HepG2 (cell line): Measurements from ENCODE around the gene EMILIN1. TPM values are rescaled to one million over a fixed set of nuclear protein-coding genes. Genes with fewer than 3 reads are reported as not detected.

ENCODE experiments used
- AGO1 ChIP-seq: fragments of 200-400 bp; formaldehyde crosslinking; IDR thresholded peaks from 2 replicates; pipeline ENCODE4 v1.6.1; 2017; ENCODE audit warnings: mild to moderate bottlenecking, low read depth, low read length, moderate library complexity; ENCODE audit not compliant: poor library complexity, severe bottlenecking
- ARHGAP35 ChIP-seq: sonication (generic); formaldehyde crosslinking; IDR thresholded peaks from 2 replicates; pipeline ENCODE4 v1.9.0; 2022; ENCODE audit warnings: mild to moderate bottlenecking, inconsistent platforms, moderate library complexity, missing genetic modification reagents, borderline replicate concordance
- ARID2 ChIP-seq: sonication (generic); formaldehyde crosslinking; IDR thresholded peaks from 2 replicates; pipeline ENCODE4 v1.8.1; 2022; ENCODE audit warnings: mild to moderate bottlenecking, missing genetic modification reagents, borderline replicate concordance
- FOXO1 ChIP-seq: sonication (generic); formaldehyde crosslinking; IDR thresholded peaks from 2 replicates; pipeline ENCODE4 v1.4.0; 2020; ENCODE audit warnings: missing genetic modification reagents
- KAT2B ChIP-seq: fragments of 150-350 bp; IDR thresholded peaks from 2 replicates; pipeline ENCODE4 v1.6.1; 2014; ENCODE audit warnings: low read depth, low read length, borderline replicate concordance
- KLF12 ChIP-seq: sonication (generic); formaldehyde crosslinking; IDR thresholded peaks from 2 replicates; pipeline ENCODE4 v1.4.0; 2020; ENCODE audit warnings: missing genetic modification reagents, borderline replicate concordance
- PCBP2 ChIP-seq: fragments of 200-400 bp; formaldehyde crosslinking; optimal IDR thresholded peaks from 2 replicates; pipeline ENCODE3; 2018; ENCODE audit warnings: low read length, low read depth; ENCODE audit not compliant: poor library complexity, severe bottlenecking
- PHF8 ChIP-seq: sonication (generic); formaldehyde crosslinking; IDR thresholded peaks from 2 replicates; pipeline ENCODE4 v1.5.0; 2020; ENCODE audit warnings: missing genetic modification reagents
- RAD51 ChIP-seq: fragments of 450-650 bp; IDR thresholded peaks from 2 replicates; pipeline ENCODE4 v1.6.1; 2016; ENCODE audit warnings: borderline replicate concordance
- TOPORS ChIP-seq: sonication (generic); formaldehyde crosslinking; IDR thresholded peaks from 2 replicates; pipeline ENCODE4 v1.8.0; 2023; ENCODE audit warnings: mild to moderate bottlenecking, missing genetic modification reagents
- ZFP62 ChIP-seq: sonication (generic); formaldehyde crosslinking; IDR thresholded peaks from 2 replicates; pipeline ENCODE4 v1.4.0; 2020; ENCODE audit warnings: missing genetic modification reagents
- ZNF10 ChIP-seq: sonication (generic); formaldehyde crosslinking; IDR thresholded peaks from 2 replicates; pipeline ENCODE4 v1.4.0; 2020; ENCODE audit warnings: mild to moderate bottlenecking, low read depth, missing genetic modification reagents, borderline replicate concordance
- ZNF235 ChIP-seq: sonication (generic); formaldehyde crosslinking; IDR thresholded peaks from 2 replicates; pipeline ENCODE4 v1.8.1; 2023; ENCODE audit warnings: mild to moderate bottlenecking, missing genetic modification reagents, borderline replicate concordance
- ZNF260 ChIP-seq: sonication (generic); formaldehyde crosslinking; IDR thresholded peaks from 2 replicates; pipeline ENCODE4 v1.4.0; 2020; ENCODE audit warnings: missing genetic modification reagents, low read depth, mild to moderate bottlenecking, borderline replicate concordance
- ZNF382 ChIP-seq: sonication (generic); formaldehyde crosslinking; IDR thresholded peaks from 2 replicates; pipeline ENCODE4 v1.5.0; 2020; ENCODE audit warnings: missing genetic modification reagents, mild to moderate bottlenecking, borderline replicate concordance
- ZNF75D ChIP-seq: sonication (generic); formaldehyde crosslinking; IDR thresholded peaks from 2 replicates; pipeline ENCODE4 v1.8.1; 2023; ENCODE audit warnings: missing genetic modification reagents, mild to moderate bottlenecking, borderline replicate concordance
- ZSCAN25 ChIP-seq: sonication (generic); formaldehyde crosslinking; IDR thresholded peaks from 2 replicates; pipeline ENCODE4 v1.8.0; 2022; ENCODE audit warnings: mild to moderate bottlenecking, missing genetic modification reagents
- polyA plus RNA-seq, 8 experiments: library from polyadenylated mRNA; depleted of rRNA in 3 of 8; stranded (reverse) in 7 of 8; unstranded in 1 of 8; fragments of >200 nt; fragmentation: Illumina TruSeq in 4 of 8; extraction: Trizol in 4 of 8; gene quantifications; 2 replicates each; pipeline versions ENCODE4 v1.2.1 to v1.2.3, GENCODE V29; 2011 to 2016; ENCODE audit warnings: low read depth in 4 of 8, missing spikeins in 1 of 8, mixed read lengths in 1 of 8; ENCODE audit not compliant: insufficient read depth in 1 of 8
- total RNA-seq, 5 experiments: library from RNA; depleted of rRNA; stranded (reverse); fragments of >200 nt; fragmentation: Illumina TruSeq; extraction: Trizol; gene quantifications; 2 replicates each; pipeline ENCODE4 v1.2.3, GENCODE V29; 2016; ENCODE audit warnings: low read depth in 1 of 5
- TF ChIP-seq, protein P1 (sequence below): sonication (generic); formaldehyde crosslinking; IDR thresholded peaks from 2 replicates; pipeline ENCODE4 v1.4.0; 2020; ENCODE audit warnings: missing genetic modification reagents; ENCODE audit errors: not compliant biosample characterization
- TF ChIP-seq, protein P2 (sequence below): sonication (generic); formaldehyde crosslinking; IDR thresholded peaks from 2 replicates; pipeline ENCODE4 v1.4.0; 2020; ENCODE audit warnings: missing genetic modification reagents
- TF ChIP-seq, protein P3 (sequence below): sonication (generic); formaldehyde crosslinking; IDR thresholded peaks from 2 replicates; pipeline ENCODE4 v1.5.0; 2020; ENCODE audit warnings: mild to moderate bottlenecking, missing genetic modification reagents, moderate library complexity
- TF ChIP-seq, protein P4 (sequence below): sonication (generic); formaldehyde crosslinking; IDR thresholded peaks from 2 replicates; pipeline ENCODE4 v1.4.0; 2020; ENCODE audit warnings: mild to moderate bottlenecking, missing genetic modification reagents
- TF ChIP-seq, protein P5 (sequence below): sonication (generic); formaldehyde crosslinking; IDR thresholded peaks from 2 replicates; pipeline ENCODE4 v1.5.0; 2020; ENCODE audit warnings: mild to moderate bottlenecking, missing genetic modification reagents, borderline replicate concordance

The EMILIN1 gene
- total and polyA plus RNA-seq, 2 of the 13 experiments (the other 11 are each of a cell fraction or from before 2014, with no cell fraction given): 8.1 to 9.7 TPM

DNA sequence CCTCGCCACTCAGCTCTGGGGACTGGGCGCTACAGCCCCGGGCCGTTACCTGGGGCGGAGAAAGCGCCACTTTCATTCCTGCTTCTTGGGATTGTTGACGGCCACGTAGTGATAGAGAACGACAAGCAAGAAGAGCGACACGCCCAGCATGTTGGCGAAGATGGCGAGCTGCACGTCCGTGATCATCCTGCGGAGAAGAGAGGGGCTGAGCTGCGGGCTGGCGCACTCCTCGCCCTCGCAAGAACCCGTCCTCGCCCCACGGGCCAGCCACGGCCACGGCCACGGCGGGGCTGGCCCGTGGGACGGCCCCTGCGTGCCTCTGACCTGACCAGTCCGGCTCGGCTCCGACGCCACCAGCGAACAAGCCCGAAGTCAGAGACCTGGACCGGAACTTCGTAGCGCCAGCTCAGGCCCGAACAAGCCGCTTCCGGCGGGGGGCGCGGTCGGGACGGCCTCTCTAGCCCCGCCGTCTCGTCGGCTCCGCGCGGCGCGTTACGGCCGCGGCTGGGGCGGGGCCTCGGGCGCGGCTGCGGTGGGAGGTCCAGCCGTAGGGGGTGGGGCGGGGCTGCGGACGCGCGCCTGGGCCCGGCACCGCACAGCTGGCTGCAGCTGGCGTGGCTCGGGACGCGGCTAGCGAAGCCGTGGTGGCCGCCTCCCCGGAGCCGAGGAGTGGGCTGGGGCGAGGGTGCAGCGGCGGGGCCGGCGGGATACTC is 7.0 kb upstream of the EMILIN1 start, which contains the start of gene OST4 (continued):
- TF ChIP-seq ARHGAP35 (CRISPR knock-in tag) (no peak; the same call in 1 of the 2 replicates), ZNF10 (CRISPR knock-in tag) (no peak), ZNF260 (CRISPR knock-in tag) (no peak), ZNF382 (CRISPR knock-in tag) (no peak), PCBP2 (no peak), AGO1 (peak; percentile 67), RAD51 (no peak), ARID2 (CRISPR knock-in tag) (no peak), ZSCAN25 (CRISPR knock-in tag) (0 out of 2 replicates have a peak, but pooled peaks have one; percentile 6), ZNF75D (CRISPR knock-in tag) (no peak), ZFP62 (CRISPR knock-in tag) (0 out of 2 replicates have a peak, but pooled peaks have one; percentile 44), TOPORS (CRISPR knock-in tag) (no peak), PHF8 (CRISPR knock-in tag) (peak; percentile 94), KAT2B (no peak), KLF12 (CRISPR knock-in tag) (peak; percentile 93), FOXO1 (CRISPR knock-in tag) (peak; percentile 46; the same call in 1 of the 2 replicates), ZNF235 (CRISPR knock-in tag) (peak; percentile 22; the same call in 1 of the 2 replicates)
- TF ChIP-seq, protein P1, sequence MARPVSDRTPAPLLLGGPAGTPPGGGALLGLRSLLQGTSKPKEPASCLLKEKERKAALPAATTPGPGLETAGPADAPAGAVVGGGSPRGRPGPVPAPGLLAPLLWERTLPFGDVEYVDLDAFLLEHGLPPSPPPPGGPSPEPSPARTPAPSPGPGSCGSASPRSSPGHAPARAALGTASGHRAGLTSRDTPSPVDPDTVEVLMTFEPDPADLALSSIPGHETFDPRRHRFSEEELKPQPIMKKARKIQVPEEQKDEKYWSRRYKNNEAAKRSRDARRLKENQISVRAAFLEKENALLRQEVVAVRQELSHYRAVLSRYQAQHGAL (CRISPR knock-in tag): no peak
- TF ChIP-seq, protein P2, sequence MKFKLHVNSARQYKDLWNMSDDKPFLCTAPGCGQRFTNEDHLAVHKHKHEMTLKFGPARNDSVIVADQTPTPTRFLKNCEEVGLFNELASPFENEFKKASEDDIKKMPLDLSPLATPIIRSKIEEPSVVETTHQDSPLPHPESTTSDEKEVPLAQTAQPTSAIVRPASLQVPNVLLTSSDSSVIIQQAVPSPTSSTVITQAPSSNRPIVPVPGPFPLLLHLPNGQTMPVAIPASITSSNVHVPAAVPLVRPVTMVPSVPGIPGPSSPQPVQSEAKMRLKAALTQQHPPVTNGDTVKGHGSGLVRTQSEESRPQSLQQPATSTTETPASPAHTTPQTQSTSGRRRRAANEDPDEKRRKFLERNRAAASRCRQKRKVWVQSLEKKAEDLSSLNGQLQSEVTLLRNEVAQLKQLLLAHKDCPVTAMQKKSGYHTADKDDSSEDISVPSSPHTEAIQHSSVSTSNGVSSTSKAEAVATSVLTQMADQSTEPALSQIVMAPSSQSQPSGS (CRISPR knock-in tag): peak; percentile 82; the same call in 1 of the 2 replicates
- TF ChIP-seq, protein P3, sequence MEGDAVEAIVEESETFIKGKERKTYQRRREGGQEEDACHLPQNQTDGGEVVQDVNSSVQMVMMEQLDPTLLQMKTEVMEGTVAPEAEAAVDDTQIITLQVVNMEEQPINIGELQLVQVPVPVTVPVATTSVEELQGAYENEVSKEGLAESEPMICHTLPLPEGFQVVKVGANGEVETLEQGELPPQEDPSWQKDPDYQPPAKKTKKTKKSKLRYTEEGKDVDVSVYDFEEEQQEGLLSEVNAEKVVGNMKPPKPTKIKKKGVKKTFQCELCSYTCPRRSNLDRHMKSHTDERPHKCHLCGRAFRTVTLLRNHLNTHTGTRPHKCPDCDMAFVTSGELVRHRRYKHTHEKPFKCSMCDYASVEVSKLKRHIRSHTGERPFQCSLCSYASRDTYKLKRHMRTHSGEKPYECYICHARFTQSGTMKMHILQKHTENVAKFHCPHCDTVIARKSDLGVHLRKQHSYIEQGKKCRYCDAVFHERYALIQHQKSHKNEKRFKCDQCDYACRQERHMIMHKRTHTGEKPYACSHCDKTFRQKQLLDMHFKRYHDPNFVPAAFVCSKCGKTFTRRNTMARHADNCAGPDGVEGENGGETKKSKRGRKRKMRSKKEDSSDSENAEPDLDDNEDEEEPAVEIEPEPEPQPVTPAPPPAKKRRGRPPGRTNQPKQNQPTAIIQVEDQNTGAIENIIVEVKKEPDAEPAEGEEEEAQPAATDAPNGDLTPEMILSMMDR (CRISPR knock-in tag): peak; percentile 36
- TF ChIP-seq, protein P4, sequence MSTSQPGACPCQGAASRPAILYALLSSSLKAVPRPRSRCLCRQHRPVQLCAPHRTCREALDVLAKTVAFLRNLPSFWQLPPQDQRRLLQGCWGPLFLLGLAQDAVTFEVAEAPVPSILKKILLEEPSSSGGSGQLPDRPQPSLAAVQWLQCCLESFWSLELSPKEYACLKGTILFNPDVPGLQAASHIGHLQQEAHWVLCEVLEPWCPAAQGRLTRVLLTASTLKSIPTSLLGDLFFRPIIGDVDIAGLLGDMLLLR (CRISPR knock-in tag): no peak; the same call in 1 of the 2 replicates
- TF ChIP-seq, protein P5, sequence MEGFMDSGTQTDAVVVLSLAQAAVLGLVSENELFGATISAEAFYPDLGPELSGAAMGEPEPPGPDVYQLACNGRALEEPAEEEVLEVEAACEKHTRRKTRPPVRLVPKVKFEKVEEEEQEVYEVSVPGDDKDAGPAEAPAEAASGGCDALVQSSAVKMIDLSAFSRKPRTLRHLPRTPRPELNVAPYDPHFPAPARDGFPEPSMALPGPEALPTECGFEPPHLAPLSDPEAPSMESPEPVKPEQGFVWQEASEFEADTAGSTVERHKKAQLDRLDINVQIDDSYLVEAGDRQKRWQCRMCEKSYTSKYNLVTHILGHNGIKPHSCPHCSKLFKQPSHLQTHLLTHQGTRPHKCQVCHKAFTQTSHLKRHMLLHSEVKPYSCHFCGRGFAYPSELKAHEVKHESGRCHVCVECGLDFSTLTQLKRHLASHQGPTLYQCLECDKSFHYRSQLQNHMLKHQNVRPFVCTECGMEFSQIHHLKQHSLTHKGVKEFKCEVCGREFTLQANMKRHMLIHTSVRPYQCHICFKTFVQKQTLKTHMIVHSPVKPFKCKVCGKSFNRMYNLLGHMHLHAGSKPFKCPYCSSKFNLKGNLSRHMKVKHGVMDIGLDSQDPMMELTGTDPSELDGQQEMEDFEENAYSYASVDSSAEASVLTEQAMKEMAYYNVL (CRISPR knock-in tag): 0 out of 2 replicates have a peak, but pooled peaks have one; percentile 4
